Activated naive CD4-positive, alpha-beta T cell treated with anti-CD3 and anti-CD28 coated beads for 36 hours (primary cell): ENCODE data around the gene SUGP1. TPM values are rescaled to one million over a fixed set of nuclear protein-coding genes. Genes with fewer than 3 reads are reported as not detected.

Experiments
- CTCF ChIA-PET: fragments of 350-600 bp; sonication (Branson Sonifier 250); formaldehyde crosslinking; loops from one replicate; lab custom pipeline; 2021; ENCODE audit warnings: antibody characterized with exemption; lab: Charles Lee
- DNase-seq: peaks from one replicate; pipeline ENCODE4 v3.0.0-alpha.2; 2020
- H3K27ac Mint-ChIP-seq: one replicate; pipeline ENCODE4 v1.8.0; 2021; ENCODE audit warnings: mild to moderate bottlenecking, mixed read lengths
- H3K27me3 Mint-ChIP-seq: one replicate; pipeline ENCODE4 v1.8.0; 2021; ENCODE audit warnings: low read depth, mixed read lengths
- H3K36me3 Mint-ChIP-seq: one replicate; pipeline ENCODE4 v1.8.0; 2021; ENCODE audit warnings: low read depth, mixed read lengths
- H3K4me1 Mint-ChIP-seq: one replicate; pipeline ENCODE4 v1.8.0; 2021; ENCODE audit warnings: low read depth, mixed read lengths
- H3K4me3 Mint-ChIP-seq: one replicate; pipeline ENCODE4 v1.8.0; 2021; ENCODE audit warnings: mild to moderate bottlenecking, moderate library complexity, mixed read lengths
- H3K9me3 Mint-ChIP-seq: one replicate; pipeline ENCODE4 v1.8.0; 2021; ENCODE audit warnings: mixed read lengths
- intact Hi-C: fragments of 100-400 bp; cut with micrococcal nuclease; formaldehyde crosslinking; loops from one replicate; pipeline ENCODE4 v1.15.1; 2023
- total RNA-seq, 2 experiments: library from RNA; stranded (reverse); gene quantifications; one replicate each; pipeline ENCODE4 v1.2.3, GENCODE V29; 2021

Gene SUGP1, protein sequence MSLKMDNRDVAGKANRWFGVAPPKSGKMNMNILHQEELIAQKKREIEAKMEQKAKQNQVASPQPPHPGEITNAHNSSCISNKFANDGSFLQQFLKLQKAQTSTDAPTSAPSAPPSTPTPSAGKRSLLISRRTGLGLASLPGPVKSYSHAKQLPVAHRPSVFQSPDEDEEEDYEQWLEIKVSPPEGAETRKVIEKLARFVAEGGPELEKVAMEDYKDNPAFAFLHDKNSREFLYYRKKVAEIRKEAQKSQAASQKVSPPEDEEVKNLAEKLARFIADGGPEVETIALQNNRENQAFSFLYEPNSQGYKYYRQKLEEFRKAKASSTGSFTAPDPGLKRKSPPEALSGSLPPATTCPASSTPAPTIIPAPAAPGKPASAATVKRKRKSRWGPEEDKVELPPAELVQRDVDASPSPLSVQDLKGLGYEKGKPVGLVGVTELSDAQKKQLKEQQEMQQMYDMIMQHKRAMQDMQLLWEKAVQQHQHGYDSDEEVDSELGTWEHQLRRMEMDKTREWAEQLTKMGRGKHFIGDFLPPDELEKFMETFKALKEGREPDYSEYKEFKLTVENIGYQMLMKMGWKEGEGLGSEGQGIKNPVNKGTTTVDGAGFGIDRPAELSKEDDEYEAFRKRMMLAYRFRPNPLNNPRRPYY
- 10 to 100 TPM; 31.7 to 32.4 TPM for total RNA-seq

DNA sequence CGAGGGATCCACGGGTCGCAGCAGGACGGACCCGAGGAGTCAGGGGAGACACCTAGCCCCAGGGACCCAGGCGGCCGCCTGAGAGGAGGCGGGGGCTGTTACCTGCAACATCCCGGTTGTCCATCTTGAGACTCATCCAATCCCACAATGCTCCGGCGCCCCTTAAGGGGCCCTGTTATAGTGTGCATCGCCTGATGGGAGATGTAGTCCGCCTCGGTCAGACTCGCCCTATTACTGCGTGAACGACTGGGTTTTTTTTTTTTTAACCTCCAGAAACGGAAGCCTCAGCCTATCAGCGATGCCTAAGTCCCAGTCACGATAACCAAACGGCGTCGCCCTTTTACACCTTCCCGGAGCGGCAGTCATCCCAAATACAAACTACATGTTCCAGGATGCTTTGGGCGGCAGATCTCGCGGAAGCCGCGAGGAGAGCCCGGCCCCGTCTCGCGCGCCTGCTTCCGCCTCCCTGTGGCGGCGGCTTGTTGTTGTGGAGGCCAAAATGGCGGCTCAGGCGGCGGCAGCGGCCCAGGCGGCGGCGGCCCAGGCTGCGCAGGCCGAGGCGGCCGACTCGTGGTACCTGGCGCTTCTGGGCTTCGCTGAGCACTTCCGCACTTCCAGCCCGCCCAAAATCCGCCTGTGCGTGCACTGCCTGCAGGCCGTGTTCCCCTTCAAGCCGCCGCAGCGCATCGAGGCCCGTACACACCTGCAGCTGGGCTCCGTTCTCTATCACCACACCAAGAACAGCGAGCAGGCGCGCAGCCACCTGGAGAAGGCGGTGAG lies at the start of gene SUGP1, which contains the start of gene MAU2:
SUGP1 (minus strand) TSS at position 149 of the 780 bp plus-strand sequence; CDS start at position 136, 13 bp downstream.
MAU2 (plus strand) TSS at position 469 of the 780 bp plus-strand sequence; CDS start at position 500, 31 bp downstream.
- DNase-seq: peak; percentile 94
- H3K9me3 Mint-ChIP-seq: no peaks in the 10 kb centered on the region
- H3K4me1 Mint-ChIP-seq: peaks cover 47% of the 10 kb centered on the region
- CTCF ChIA-PET: interaction anchor here (0.7 kb wide), 1 partner anchor 95 kb away, joined by 3 read pairs; no protein-coding TSS in a partner anchor
- H3K36me3 Mint-ChIP-seq: peaks cover 23% of the 10 kb centered on the region
- H3K27me3 Mint-ChIP-seq: no peaks in the 10 kb centered on the region
- H3K4me3 Mint-ChIP-seq: peak within 1 kb of the TSS; percentile 93
- intact Hi-C loops: loop anchor here (1.0 to 2.0 kb wide), 13 partner anchors 44 to 798 kb away; partner anchors contain the start of genes ARMC6, BORCS8, COPE and DDX49
- H3K27ac Mint-ChIP-seq: peak within 1 kb of the TSS; percentile 99

- H3K27me3 Mint-ChIP-seq: no peaks in the 10 kb centered on the region
- no peak for DNase-seq
- CTCF ChIA-PET: interaction anchor here (0.7 to 9.7 kb wide), 6 partner anchors 8 to 123 kb away, joined by 3 to 162 read pairs (median 4); no protein-coding TSS in a partner anchor
- H3K4me3 Mint-ChIP-seq: no peak overlapping the region
- H3K27ac Mint-ChIP-seq: no peak overlapping the region
- no peaks in the 10 kb centered on the region for H3K9me3 Mint-ChIP-seq
- peaks cover 17% of the 10 kb centered on the region for H3K4me1 Mint-ChIP-seq
- no peaks in the 10 kb centered on the region for H3K36me3 Mint-ChIP-seq
- intact Hi-C loops: no loop called here
Measured at GRCh38 chr19:19368087-19368486, 47.8 kb upstream of the SUGP1 start.

- Mint-ChIP-seq H3K4me1 (peaks cover 16% of the 10 kb centered on the region), H3K27ac (peak overlapping the region; percentile 18), H3K9me3 (no peaks in the 10 kb centered on the region), H3K36me3 (no peaks in the 10 kb centered on the region), H3K4me3 (no peak overlapping the region), H3K27me3 (no peaks in the 10 kb centered on the region)
- DNase-seq: peak; percentile 76
- intact Hi-C loops: loop anchor here (1.0 kb wide), 3 partner anchors 19 to 124 kb away; no protein-coding TSS in a partner anchor
- CTCF ChIA-PET: interaction anchor here (0.7 to 9.7 kb wide), 8 partner anchors 13 to 145 kb away, joined by 3 to 162 read pairs (median 4); no protein-coding TSS in a partner anchor
Measured at GRCh38 chr19:19366434-19367396, 46.4 kb upstream of the SUGP1 start.

DNA sequence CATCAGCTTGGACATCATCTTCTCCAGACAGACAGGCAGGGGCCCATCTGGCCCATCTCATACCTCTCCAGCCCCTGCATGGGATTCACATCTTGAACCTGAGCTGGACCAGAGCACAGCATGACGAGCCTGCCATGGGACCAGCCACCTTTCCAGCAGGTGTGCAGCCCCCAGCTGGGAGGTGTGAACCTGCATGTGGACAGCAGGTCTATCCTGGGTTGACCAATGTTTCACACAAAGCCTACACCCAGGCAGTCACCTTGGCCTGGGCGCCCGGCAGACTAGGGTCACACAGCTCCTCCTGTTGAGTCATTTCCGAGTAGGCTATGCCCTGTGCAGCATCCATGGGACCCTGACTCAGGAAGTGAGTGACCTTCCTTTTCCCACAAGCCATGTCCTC lies 41.8 kb upstream of the SUGP1 start:
- Mint-ChIP-seq H3K9me3 (no peaks in the 10 kb centered on the region), H3K27me3 (no peaks in the 10 kb centered on the region), H3K36me3 (peaks cover 3% of the 10 kb centered on the region), H3K4me3 (no peak overlapping the region), H3K27ac (no peak overlapping the region), H3K4me1 (peaks cover 30% of the 10 kb centered on the region)
- no peak for DNase-seq
- intact Hi-C loops: no loop called here
- CTCF ChIA-PET: interaction anchor here (0.8 to 9.7 kb wide), 11 partner anchors 8 to 216 kb away, joined by 3 to 162 read pairs (median 6); partner anchors contain the start of gene GATAD2A

DNA sequence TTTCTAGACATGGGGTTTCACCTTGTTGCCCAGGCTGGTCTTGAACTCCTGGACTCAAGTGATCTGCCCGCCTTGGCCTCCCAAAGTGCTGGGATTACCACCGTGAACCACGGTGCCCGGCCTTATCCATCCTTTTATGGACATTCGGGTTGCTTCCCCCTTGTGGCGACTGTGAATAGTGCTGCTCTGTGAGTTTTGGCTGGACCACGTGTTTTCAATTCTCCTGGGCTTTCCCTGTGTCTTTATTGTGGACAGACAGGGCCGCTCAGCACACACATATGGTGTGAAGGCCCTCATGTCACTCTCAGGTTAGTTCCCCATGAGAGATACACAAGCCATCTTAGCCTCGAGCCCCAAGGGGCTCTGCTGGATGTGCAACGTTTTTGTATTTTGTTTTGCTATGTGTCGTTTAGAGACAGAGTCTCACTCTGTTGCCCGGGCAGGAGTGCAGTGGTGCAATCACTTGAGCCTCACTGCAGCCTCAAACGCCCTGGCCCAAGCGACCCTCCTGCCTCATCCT lies 40.8 kb upstream of the SUGP1 start:
- Mint-ChIP-seq H3K27ac (no peak overlapping the region), H3K4me3 (no peak overlapping the region), H3K4me1 (peaks cover 27% of the 10 kb centered on the region), H3K27me3 (no peaks in the 10 kb centered on the region), H3K9me3 (no peaks in the 10 kb centered on the region), H3K36me3 (peaks cover 3% of the 10 kb centered on the region)
- peak; percentile 92 for DNase-seq
- intact Hi-C loops: loop anchor here (1.0 to 2.0 kb wide), 3 partner anchors 129 to 214 kb away; no protein-coding TSS in a partner anchor
- CTCF ChIA-PET: interaction anchor here (0.7 to 9.7 kb wide), 11 partner anchors 9 to 590 kb away, joined by 3 to 162 read pairs (median 5); no protein-coding TSS in a partner anchor

GRCh38 chr19:19356901-19357566 lies 36.7 kb upstream of the SUGP1 start:
- Mint-ChIP-seq H3K27ac (no peak overlapping the region), H3K9me3 (no peaks in the 10 kb centered on the region), H3K4me1 (peaks cover 17% of the 10 kb centered on the region), H3K36me3 (peaks cover 10% of the 10 kb centered on the region), H3K4me3 (no peak overlapping the region), H3K27me3 (no peaks in the 10 kb centered on the region)
- no peak for DNase-seq
- intact Hi-C loops: no loop called here
- CTCF ChIA-PET: interaction anchor here (1.9 kb wide), 1 partner anchor 133 kb away, joined by 6 read pairs; no protein-coding TSS in a partner anchor

DNA sequence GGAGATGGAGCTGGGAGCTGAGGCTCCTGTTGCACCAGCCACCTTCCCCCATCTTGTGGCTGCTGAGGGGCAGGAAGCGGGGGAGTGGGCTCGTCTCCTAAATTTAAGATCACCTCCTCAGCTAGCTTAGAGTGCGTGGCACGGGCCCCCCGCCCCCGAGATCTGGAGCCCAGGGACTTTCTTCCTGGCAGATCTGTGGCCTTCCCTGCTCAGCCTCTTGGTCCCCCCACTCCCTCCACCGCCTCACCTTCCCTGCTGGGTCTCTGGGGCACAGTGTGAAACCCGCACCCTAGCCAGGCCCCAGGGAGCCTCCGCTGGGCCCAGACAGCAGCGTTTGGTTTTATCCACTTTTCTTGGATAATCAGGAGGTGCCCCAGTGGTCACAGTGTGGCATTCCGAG lies 36.2 kb upstream of the SUGP1 start:
- intact Hi-C loops: no loop called here
- Mint-ChIP-seq H3K27ac (no peak overlapping the region), H3K4me1 (peaks cover 15% of the 10 kb centered on the region), H3K27me3 (no peaks in the 10 kb centered on the region), H3K4me3 (no peak overlapping the region), H3K9me3 (no peaks in the 10 kb centered on the region), H3K36me3 (peaks cover 11% of the 10 kb centered on the region)
- CTCF ChIA-PET: no interaction called here
- DNase-seq: no peak

- Mint-ChIP-seq H3K36me3 (peaks cover 11% of the 10 kb centered on the region), H3K27ac (no peak overlapping the region), H3K27me3 (no peaks in the 10 kb centered on the region), H3K4me1 (peaks cover 8% of the 10 kb centered on the region), H3K4me3 (no peak overlapping the region), H3K9me3 (no peaks in the 10 kb centered on the region)
- intact Hi-C loops: no loop called here
- DNase-seq: no peak
- CTCF ChIA-PET: no interaction called here
Measured at GRCh38 chr19:19355606-19356139, 35.4 kb upstream of the SUGP1 start.

- Mint-ChIP-seq H3K4me1 (peaks cover 8% of the 10 kb centered on the region), H3K36me3 (peaks cover 11% of the 10 kb centered on the region), H3K27ac (no peak overlapping the region), H3K27me3 (no peaks in the 10 kb centered on the region), H3K4me3 (no peak overlapping the region), H3K9me3 (no peaks in the 10 kb centered on the region)
- CTCF ChIA-PET: no interaction called here
- DNase-seq: no peak
- intact Hi-C loops: no loop called here
Measured at GRCh38 chr19:19354932-19355331, 34.6 kb upstream of the SUGP1 start.

- intact Hi-C loops: no loop called here
- Mint-ChIP-seq H3K27ac (no peak overlapping the region), H3K4me3 (no peak overlapping the region), H3K4me1 (peaks cover 8% of the 10 kb centered on the region), H3K9me3 (no peaks in the 10 kb centered on the region), H3K36me3 (peaks cover 14% of the 10 kb centered on the region), H3K27me3 (no peaks in the 10 kb centered on the region)
- CTCF ChIA-PET: interaction anchor here (0.6 kb wide), 1 partner anchor 210 kb away, joined by 5 read pairs; no protein-coding TSS in a partner anchor
- DNase-seq: no peak
Measured at GRCh38 chr19:19354007-19354406, 33.7 kb upstream of the SUGP1 start.
